ENCODE data around the gene SCNN1A. TPM values are rescaled to one million over a fixed set of nuclear protein-coding genes. Genes with fewer than 3 reads are reported as not detected.

The SCNN1A gene
- total and polyA plus RNA-seq, 2 donors (not counting 1 experiment from before 2014, with no cell fraction given) = 0.20 TPM; not detected in 1

DNA sequence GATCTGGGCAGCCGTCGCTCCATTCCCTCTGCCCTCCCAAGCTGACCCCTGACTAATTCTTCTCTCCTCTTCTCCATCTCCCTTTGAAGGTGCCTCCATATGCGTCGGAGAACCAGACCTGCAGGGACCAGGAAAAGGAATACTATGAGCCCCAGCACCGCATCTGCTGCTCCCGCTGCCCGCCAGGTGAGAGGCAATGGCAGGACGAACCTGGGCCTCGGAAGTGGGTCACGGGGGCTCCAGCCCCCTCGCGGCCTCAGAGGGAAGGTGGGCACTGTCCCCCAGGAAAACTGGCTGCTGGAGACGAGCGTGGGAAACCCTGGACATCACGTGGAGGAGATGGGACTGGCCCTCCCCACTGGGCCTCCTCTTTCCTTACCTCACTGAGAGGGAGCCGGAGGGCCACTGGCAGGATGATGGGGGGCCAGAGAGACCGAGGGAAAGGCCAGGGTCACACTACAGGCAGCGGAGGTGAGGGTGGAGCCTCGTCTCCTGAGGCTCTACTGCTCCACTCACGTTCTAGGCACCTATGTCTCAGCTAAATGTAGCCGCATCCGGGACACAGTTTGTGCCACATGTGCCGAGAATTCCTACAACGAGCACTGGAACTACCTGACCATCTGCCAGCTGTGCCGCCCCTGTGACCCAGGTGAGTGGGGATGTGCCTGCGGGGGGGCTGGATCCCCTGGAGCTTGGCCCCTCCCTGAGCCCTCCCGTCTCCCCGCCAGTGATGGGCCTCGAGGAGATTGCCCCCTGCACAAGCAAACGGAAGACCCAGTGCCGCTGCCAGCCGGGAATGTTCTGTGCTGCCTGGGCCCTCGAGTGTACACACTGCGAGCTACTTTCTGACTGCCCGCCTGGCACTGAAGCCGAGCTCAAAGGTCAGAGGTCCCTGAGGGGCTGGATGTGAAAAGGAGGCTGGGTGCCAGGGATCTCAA lies 9.4 kb upstream of the SCNN1A start:
- H3K79me2 ChIP-seq (ENCODE audit: control insufficient read depth, insufficient read depth, low read length) = no peaks in the 10 kb centered on the region
- H4K20me1 ChIP-seq (ENCODE audit: control insufficient read depth, insufficient read depth, low read length, poor library complexity, severe bottlenecking) = no peaks in the 10 kb centered on the region
- H3K27ac ChIP-seq (ENCODE audit: low read length in 2 of 2) = no peak overlapping the region
- Mint-ChIP-seq H3K4me1 (peaks cover 6% of the 10 kb centered on the region), H3K4me3 (peak overlapping the region; percentile 47), H3K27ac (no peak overlapping the region), H3K9me3 (ENCODE audit: insufficient read depth) (no peaks in the 10 kb centered on the region), H3K27me3 (peaks cover 66% of the 10 kb centered on the region)
- no peak overlapping the region for H3K9ac ChIP-seq (ENCODE audit: low read length)
- POLR2A ChIA-PET = no interaction called here
- H3K4me1 ChIP-seq (ENCODE audit: control insufficient read depth in 2 of 2, insufficient read depth in 2 of 2, low read length in 2 of 2) = peaks cover 10 to 17% of the 10 kb centered on the region in 2 donors
- H3K36me3 ChIP-seq (replicated peaks in 1 of 2; ENCODE audit: control extremely low read depth in 1 of 2, control insufficient read depth in 1 of 2, extremely low read depth in 1 of 2, insufficient read depth in 2 of 2, low read length in 1 of 2) = no peaks in the 10 kb centered on the region
- no peak for DNase-seq
- H3K4me2 ChIP-seq (replicated peaks; ENCODE audit: low read depth, low read length, poor library complexity, severe bottlenecking) = peak overlapping the region; percentile 83
- intact Hi-C loops (cut with micrococcal nuclease) = no loop called here
- WGBS (ENCODE audit: insufficient coverage) = 82% methylated on average over 32 of the region's 36 CpGs
- peaks cover 0 to 48% (median 20%) of the 10 kb centered on the region in 4 experiments for H3K27me3 ChIP-seq (replicated peaks in 1 of 4; ENCODE audit: control extremely low read depth in 1 of 4, control insufficient read depth in 3 of 4, insufficient read depth in 4 of 4, low read length in 3 of 4)
- peaks cover 0 to 12% (median 0%) of the 10 kb centered on the region in 3 donors for H3K9me3 ChIP-seq (ENCODE audit: control extremely low read depth in 1 of 3, control insufficient read depth in 2 of 3, insufficient read depth in 1 of 3, low read length in 2 of 3)
- peak overlapping the region; percentile 65 for H2AFZ ChIP-seq (ENCODE audit: insufficient read depth, low read depth, low read length, poor library complexity, severe bottlenecking)
- TF ChIP-seq CTCF (IDR thresholded peaks at IDR 0.05) (no peak), EZH2 (IDR thresholded peaks at IDR 0.05; ENCODE audit: borderline replicate concordance, insufficient read depth, low read depth, low read length, poor library complexity, severe bottlenecking) (no peak)
- CTCF ChIA-PET = no interaction called here
- no peak for ATAC-seq (ENCODE audit: low read depth)
- peak overlapping the region in 1 of 5 experiments; percentile 42 for H3K4me3 ChIP-seq (ENCODE audit: control extremely low read depth in 1 of 5, extremely low read depth in 1 of 5, insufficient read depth in 1 of 5, low read depth in 2 of 5, low read length in 4 of 5)

Measured in B cell (primary cell).